WTC11 (cell line): Measurements from ENCODE around the gene ADAP1. TPM values are rescaled to one million over a fixed set of nuclear protein-coding genes. Genes with fewer than 3 reads are reported as not detected.

ENCODE experiments used
- ATAC-seq: fragments of 200-7000 bp; cut with Tn5 transposase; 2 replicates; pipeline ENCODE4 v1.10.0; 2021; ENCODE audit warnings: mild to moderate bottlenecking, moderate library complexity
- CTCF ChIA-PET: fragments of 300-600 bp; sonication (Branson Sonifier 250); formaldehyde crosslinking; loops from one replicate; lab custom pipeline; 2021; ENCODE audit warnings: antibody characterized with exemption; lab: Charles Lee
- POLR2A ChIA-PET: fragments of 350-600 bp; sonication (Branson Sonifier 250); formaldehyde crosslinking; loops from one replicate; lab custom pipeline; 2021; ENCODE audit warnings: antibody characterized with exemption; lab: Charles Lee
- DNase-seq: peaks from one replicate; pipeline ENCODE4 v3.0.0; 2021; ENCODE audit warnings: low spot score
- H3K27ac Mint-ChIP-seq: 2 replicates; pipeline ENCODE4 v1.8.0; 2021; ENCODE audit warnings: mixed read lengths
- H3K27me3 Mint-ChIP-seq: 2 replicates; pipeline ENCODE4 v1.8.0; 2021; ENCODE audit warnings: low read depth, mild to moderate bottlenecking, moderate library complexity, mixed read lengths
- H3K36me3 Mint-ChIP-seq: 2 replicates; pipeline ENCODE4 v1.8.0; 2021; ENCODE audit warnings: mixed read lengths
- H3K4me1 Mint-ChIP-seq: 2 replicates; pipeline ENCODE4 v1.8.0; 2022; ENCODE audit warnings: mixed read lengths
- H3K4me3 Mint-ChIP-seq: 2 replicates; pipeline ENCODE4 v1.8.0; 2021; ENCODE audit warnings: mild to moderate bottlenecking, moderate library complexity, mixed read lengths
- H3K9me3 Mint-ChIP-seq: 2 replicates; pipeline ENCODE4 v1.8.0; 2021; ENCODE audit warnings: mixed read lengths
- ELF4 ChIP-seq: sonication (generic); formaldehyde crosslinking; IDR thresholded peaks from 2 replicates; pipeline ENCODE4 v1.8.1; 2022; ENCODE audit warnings: low read depth, mild to moderate bottlenecking, moderate library complexity, missing genetic modification reagents
- EMX1 ChIP-seq: fragments of 250-450 bp; sonication (Bioruptor Pico); IDR thresholded peaks from 2 replicates; pipeline ENCODE4 v1.8.0; 2021; ENCODE audit warnings: mild to moderate bottlenecking
- ESRRA ChIP-seq: sonication (generic); formaldehyde crosslinking; IDR thresholded peaks from 2 replicates; pipeline ENCODE4 v1.8.1; 2022; ENCODE audit warnings: mild to moderate bottlenecking, missing genetic modification reagents, borderline replicate concordance
- ETV6 ChIP-seq: sonication (generic); formaldehyde crosslinking; IDR thresholded peaks from 2 replicates; pipeline ENCODE4 v1.8.1; 2022; ENCODE audit warnings: mild to moderate bottlenecking, missing genetic modification reagents
- FOXJ3 ChIP-seq: sonication (generic); formaldehyde crosslinking; IDR thresholded peaks from 2 replicates; pipeline ENCODE4 v1.9.0; 2021; ENCODE audit warnings: missing genetic modification reagents, mild to moderate bottlenecking, borderline replicate concordance
- FOXK1 ChIP-seq: sonication (generic); formaldehyde crosslinking; IDR thresholded peaks from 2 replicates; pipeline ENCODE4 v1.8.0; 2022; ENCODE audit warnings: mild to moderate bottlenecking, moderate library complexity, missing genetic modification reagents
- IRF1 ChIP-seq: sonication (generic); formaldehyde crosslinking; IDR thresholded peaks from 2 replicates; pipeline ENCODE4 v1.8.0; 2023; ENCODE audit warnings: missing genetic modification reagents
- JUN ChIP-seq: sonication (generic); formaldehyde crosslinking; IDR thresholded peaks from 2 replicates; pipeline ENCODE4 v1.8.0; 2023; ENCODE audit warnings: mild to moderate bottlenecking, missing genetic modification reagents
- NR1H2 ChIP-seq: sonication (generic); formaldehyde crosslinking; IDR thresholded peaks from 2 replicates; pipeline ENCODE4 v1.9.0; 2021; ENCODE audit warnings: mild to moderate bottlenecking, moderate library complexity, missing genetic modification reagents
- PRDM15 ChIP-seq: sonication (generic); formaldehyde crosslinking; IDR thresholded peaks from 2 replicates; pipeline ENCODE4 v1.8.0; 2022; ENCODE audit warnings: missing genetic modification reagents
- SMAD3 ChIP-seq: sonication (generic); formaldehyde crosslinking; IDR thresholded peaks from 2 replicates; pipeline ENCODE4 v1.8.0; 2022; ENCODE audit warnings: missing genetic modification reagents, mild to moderate bottlenecking, borderline replicate concordance
- SMAD4 ChIP-seq: sonication (generic); formaldehyde crosslinking; IDR thresholded peaks from 2 replicates; pipeline ENCODE4 v1.8.0; 2022; ENCODE audit warnings: mild to moderate bottlenecking, missing genetic modification reagents
- SP1 ChIP-seq: sonication (generic); formaldehyde crosslinking; conservative IDR thresholded peaks from 2 replicates; pipeline ENCODE4 v1.8.1; 2022; ENCODE audit warnings: missing genetic modification reagents
- TCF7 ChIP-seq: sonication (generic); formaldehyde crosslinking; IDR thresholded peaks from 2 replicates; pipeline ENCODE4 v1.8.0; 2022; ENCODE audit warnings: mild to moderate bottlenecking, low read depth, missing genetic modification reagents, moderate library complexity
- TEAD1 ChIP-seq: sonication (generic); formaldehyde crosslinking; IDR thresholded peaks from 2 replicates; pipeline ENCODE4 v1.8.0; 2022; ENCODE audit warnings: mild to moderate bottlenecking, missing genetic modification reagents
- USF1 ChIP-seq: sonication (generic); formaldehyde crosslinking; IDR thresholded peaks from 2 replicates; pipeline ENCODE4 v1.8.0; 2022; ENCODE audit warnings: mild to moderate bottlenecking, missing genetic modification reagents
- ZMAT4 ChIP-seq: fragments of 250-450 bp; sonication (Bioruptor Pico); IDR thresholded peaks from 2 replicates; pipeline ENCODE4 v1.9.0; 2021; ENCODE audit warnings: mild to moderate bottlenecking
- ZNF121 ChIP-seq: sonication (generic); formaldehyde crosslinking; IDR thresholded peaks from 2 replicates; pipeline ENCODE4 v1.8.0; 2023; ENCODE audit warnings: missing genetic modification reagents
- ZNF232 ChIP-seq: sonication (generic); formaldehyde crosslinking; IDR thresholded peaks from 2 replicates; pipeline ENCODE4 v1.8.0; 2022; ENCODE audit warnings: mild to moderate bottlenecking, missing genetic modification reagents
- ZNF317 ChIP-seq: sonication (generic); formaldehyde crosslinking; IDR thresholded peaks from 2 replicates; pipeline ENCODE4 v1.8.1; 2023; ENCODE audit warnings: low read depth, mild to moderate bottlenecking, moderate library complexity, missing genetic modification reagents, borderline replicate concordance
- ZNF425 ChIP-seq: fragments of 250-450 bp; sonication (Bioruptor Pico); conservative IDR thresholded peaks from 2 replicates; pipeline ENCODE4 v1.9.0; 2021; ENCODE audit warnings: mild to moderate bottlenecking
- ZNF532 ChIP-seq: fragments of 250-450 bp; sonication (Bioruptor Pico); IDR thresholded peaks from 2 replicates; pipeline ENCODE4 v1.9.0; 2021; ENCODE audit warnings: mild to moderate bottlenecking, borderline replicate concordance
- ZSCAN18 ChIP-seq: fragments of 250-450 bp; sonication (Bioruptor Pico); IDR thresholded peaks from 2 replicates; pipeline ENCODE4 v2.1.2; 2022; ENCODE audit warnings: mild to moderate bottlenecking, moderate library complexity
- total RNA-seq: library from RNA; stranded (reverse); gene quantifications from 3 replicates; pipeline ENCODE4 v1.2.3, GENCODE V29; 2021

The ADAP1 gene
- total RNA-seq, 1 experiment from 2014 or later, result 4.3 TPM

- DNase-seq (peak; percentile 79), ATAC-seq (peak; percentile 55)
- Mint-ChIP-seq H3K4me3 (peak overlapping the region; percentile 4; the same call in 1 of the 2 replicates), H3K4me1 (peaks cover 11% of the 10 kb centered on the region), H3K27me3 (no peaks in the 10 kb centered on the region), H3K27ac (peak overlapping the region; percentile 94), H3K9me3 (peaks cover 6% of the 10 kb centered on the region), H3K36me3 (peaks cover 52% of the 10 kb centered on the region)
- CTCF ChIA-PET, result interaction anchor here (0.5 to 1.8 kb wide), 29 partner anchors 10 to 685 kb away, joined by 3 to 8 read pairs (median 4); partner anchors contain the start of genes GPR146 and SUN1
- POLR2A ChIA-PET, result interaction anchor here (0.6 to 1.0 kb wide), 2 partner anchors 57 to 67 kb away, joined by 4 to 5 read pairs; no protein-coding TSS in a partner anchor
- peak; percentile 42; the same call in 1 of the 2 replicates for TF ChIP-seq ZNF317 (CRISPR knock-in tag)
- peak; percentile 91; the same call in 1 of the 2 replicates for TF ChIP-seq ZNF532 (CRISPR knock-in tag)
- TF ChIP-seq ZSCAN18 (CRISPR knock-in tag), result no peak
- peak; percentile 59 for TF ChIP-seq PRDM15 (CRISPR knock-in tag)
- TF ChIP-seq ELF4 (CRISPR knock-in tag), result 0 out of 2 replicates have a peak, but pooled peaks have one; percentile 47
- TF ChIP-seq ZMAT4, result no peak
- TF ChIP-seq ETV6, result peak; percentile 100
- TF ChIP-seq USF1 (CRISPR knock-in tag), result peak; percentile 91
- TF ChIP-seq EMX1 (CRISPR knock-in tag), result no peak
- TF ChIP-seq SP1 (CRISPR knock-in tag), result peak; percentile 82
- TF ChIP-seq FOXK1 (CRISPR knock-in tag), result peak; percentile 98
- TF ChIP-seq IRF1, result peak; percentile 94
- 0 out of 2 replicates have a peak, but pooled peaks have one; percentile 6 for TF ChIP-seq FOXJ3 (CRISPR knock-in tag)
- peak; percentile 93; the same call in 1 of the 2 replicates for TF ChIP-seq ESRRA
- no peak for TF ChIP-seq ZNF121 (CRISPR knock-in tag)
- TF ChIP-seq TEAD1, result peak; percentile 99
- peak; percentile 96 for TF ChIP-seq ZNF232 (CRISPR knock-in tag)
- peak; percentile 94 for TF ChIP-seq SMAD3 (CRISPR knock-in tag)
- peak; percentile 88 for TF ChIP-seq JUN
- TF ChIP-seq SMAD4, result peak; percentile 89
- TF ChIP-seq ZNF425 (CRISPR knock-in tag), result no peak
- no peak for TF ChIP-seq NR1H2 (CRISPR knock-in tag)
- 0 out of 2 replicates have a peak, but pooled peaks have one; percentile 45 for TF ChIP-seq TCF7 (CRISPR knock-in tag)
Observed at GRCh38 chr7:873367-874002, 81.0 kb downstream of the ADAP1 start.
